PFSK-1 (cell line): Measurements from ENCODE around the gene KIF6.

Experiments used
- FOXP2 ChIP-seq: optimal IDR thresholded peaks from 2 replicates; pipeline ENCODE3; 2011; ENCODE audit warnings: borderline replicate concordance, control low read depth, inconsistent platforms; ENCODE audit not compliant: insufficient read depth; ENCODE audit errors: extremely low read length, extremely low read depth
- POLR2AphosphoS5 ChIP-seq: IDR thresholded peaks from 2 replicates; pipeline ENCODE4 v1.6.1; 2012; ENCODE audit warnings: low read depth, mild to moderate bottlenecking, control low read depth, low read length, moderate library complexity
- REST ChIP-seq, 2 experiments: IDR thresholded peaks; 2 replicates each; pipeline versions ENCODE4 v1.6.1 to v1.8.0; 2011 to 2012; ENCODE audit warnings: low read depth in 2 of 2, low read length in 2 of 2, control low read depth in 1 of 2, inconsistent platforms in 1 of 2, mild to moderate bottlenecking in 1 of 2, moderate library complexity in 1 of 2; ENCODE audit not compliant: insufficient read depth in 1 of 2
- SIN3A ChIP-seq: IDR thresholded peaks from 2 replicates; pipeline ENCODE4 v1.6.1; 2012; ENCODE audit warnings: mild to moderate bottlenecking, low read length, moderate library complexity, borderline replicate concordance; ENCODE audit not compliant: insufficient read depth
- TAF1 ChIP-seq: IDR thresholded peaks from 2 replicates; pipeline ENCODE4 v1.6.1; 2012; ENCODE audit warnings: low read length, control low read depth, borderline replicate concordance; ENCODE audit not compliant: insufficient read depth

Gene KIF6

GRCh38 chr6:39421383-39422225 is 303.6 kb downstream of the KIF6 start:
- TF ChIP-seq REST (IDR thresholded peaks at IDR 0.05; ENCODE audit: insufficient read depth in 1 of 2, low read depth in 2 of 2, low read length in 2 of 2) (no peak), POLR2AphosphoS5 (no peak), SIN3A (no peak), TAF1 (no peak), FOXP2 (no peak)

GRCh38 chr6:39420300-39421265 is 304.6 kb downstream of the KIF6 start:
- TF ChIP-seq SIN3A, result no peak
- no peak for TF ChIP-seq POLR2AphosphoS5
- no peak for TF ChIP-seq REST (IDR thresholded peaks at IDR 0.05; ENCODE audit: insufficient read depth in 1 of 2, low read depth in 2 of 2, low read length in 2 of 2)
- TF ChIP-seq FOXP2, result no peak
- no peak for TF ChIP-seq TAF1

DNA sequence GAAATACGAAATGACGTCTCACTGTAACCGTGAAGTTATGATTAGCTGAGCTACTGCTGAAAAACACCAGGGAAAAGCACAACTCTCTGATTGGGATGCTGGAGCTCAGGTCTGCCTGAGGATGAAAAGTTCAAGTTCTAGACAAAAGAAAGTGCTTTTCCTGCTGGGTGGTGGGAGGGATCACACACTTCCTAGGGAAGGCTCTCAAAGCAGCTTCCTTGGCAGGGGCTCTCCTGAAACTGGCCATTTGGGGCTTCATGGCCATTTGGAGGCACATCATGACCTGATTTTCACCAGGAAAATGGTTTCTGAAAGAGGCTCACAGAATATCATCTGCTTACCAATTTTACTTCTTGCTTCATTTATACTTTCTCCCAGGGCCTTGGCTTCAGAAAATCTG is 305.6 kb downstream of the KIF6 start:
- TF ChIP-seq REST (IDR thresholded peaks at IDR 0.05; ENCODE audit: insufficient read depth in 1 of 2, low read depth in 2 of 2, low read length in 2 of 2), result no peak
- TF ChIP-seq FOXP2, result no peak
- no peak for TF ChIP-seq POLR2AphosphoS5
- TF ChIP-seq SIN3A, result no peak
- no peak for TF ChIP-seq TAF1

- TF ChIP-seq POLR2AphosphoS5 (no peak), SIN3A (no peak), TAF1 (no peak), REST (IDR thresholded peaks at IDR 0.05; ENCODE audit: insufficient read depth in 1 of 2, low read depth in 2 of 2, low read length in 2 of 2) (no peak), FOXP2 (no peak)
Measured at GRCh38 chr6:39417440-39417839, 307.8 kb downstream of the KIF6 start.
